ENCODE measurements around the gene SIRPD.

DNA sequence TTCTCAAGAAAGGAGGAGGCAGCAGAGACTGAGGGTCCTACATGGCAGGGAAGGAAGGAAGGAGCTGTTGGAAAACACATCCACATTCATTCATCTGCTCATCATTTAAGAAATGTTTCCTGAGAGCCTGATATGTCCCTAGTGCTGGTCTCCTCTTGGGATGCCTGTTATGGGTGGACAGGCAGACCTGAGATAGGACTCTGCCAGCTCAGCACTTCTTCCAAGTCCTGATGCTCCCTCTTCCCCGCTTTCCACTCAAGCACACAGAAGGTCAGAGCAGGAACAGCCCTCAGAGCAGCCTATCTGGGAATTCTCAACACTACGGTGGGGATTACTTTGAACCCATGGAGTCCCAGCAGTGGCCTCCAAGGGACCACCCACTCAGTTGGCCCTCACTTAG, 8.0 kb upstream of the SIRPD start:
- TF ChIP-seq JUN (CRISPR knock-in tag; IDR thresholded peaks at IDR 0.05), result no peak
- no peak for TF ChIP-seq KLF9 (CRISPR knock-in tag; IDR thresholded peaks at IDR 0.05; ENCODE audit: low read depth)
- TF ChIP-seq, protein P1, sequence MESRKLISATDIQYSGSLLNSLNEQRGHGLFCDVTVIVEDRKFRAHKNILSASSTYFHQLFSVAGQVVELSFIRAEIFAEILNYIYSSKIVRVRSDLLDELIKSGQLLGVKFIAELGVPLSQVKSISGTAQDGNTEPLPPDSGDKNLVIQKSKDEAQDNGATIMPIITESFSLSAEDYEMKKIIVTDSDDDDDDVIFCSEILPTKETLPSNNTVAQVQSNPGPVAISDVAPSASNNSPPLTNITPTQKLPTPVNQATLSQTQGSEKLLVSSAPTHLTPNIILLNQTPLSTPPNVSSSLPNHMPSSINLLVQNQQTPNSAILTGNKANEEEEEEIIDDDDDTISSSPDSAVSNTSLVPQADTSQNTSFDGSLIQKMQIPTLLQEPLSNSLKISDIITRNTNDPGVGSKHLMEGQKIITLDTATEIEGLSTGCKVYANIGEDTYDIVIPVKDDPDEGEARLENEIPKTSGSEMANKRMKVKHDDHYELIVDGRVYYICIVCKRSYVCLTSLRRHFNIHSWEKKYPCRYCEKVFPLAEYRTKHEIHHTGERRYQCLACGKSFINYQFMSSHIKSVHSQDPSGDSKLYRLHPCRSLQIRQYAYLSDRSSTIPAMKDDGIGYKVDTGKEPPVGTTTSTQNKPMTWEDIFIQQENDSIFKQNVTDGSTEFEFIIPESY (CRISPR knock-in tag; IDR thresholded peaks at IDR 0.05), result no peak
- TF ChIP-seq GABPB1 (CRISPR knock-in tag; IDR thresholded peaks at IDR 0.05), result no peak
- TF ChIP-seq SMAD1 (CRISPR knock-in tag; IDR thresholded peaks at IDR 0.05; ENCODE audit: borderline replicate concordance, low read depth), result no peak
- TF ChIP-seq, protein P2, sequence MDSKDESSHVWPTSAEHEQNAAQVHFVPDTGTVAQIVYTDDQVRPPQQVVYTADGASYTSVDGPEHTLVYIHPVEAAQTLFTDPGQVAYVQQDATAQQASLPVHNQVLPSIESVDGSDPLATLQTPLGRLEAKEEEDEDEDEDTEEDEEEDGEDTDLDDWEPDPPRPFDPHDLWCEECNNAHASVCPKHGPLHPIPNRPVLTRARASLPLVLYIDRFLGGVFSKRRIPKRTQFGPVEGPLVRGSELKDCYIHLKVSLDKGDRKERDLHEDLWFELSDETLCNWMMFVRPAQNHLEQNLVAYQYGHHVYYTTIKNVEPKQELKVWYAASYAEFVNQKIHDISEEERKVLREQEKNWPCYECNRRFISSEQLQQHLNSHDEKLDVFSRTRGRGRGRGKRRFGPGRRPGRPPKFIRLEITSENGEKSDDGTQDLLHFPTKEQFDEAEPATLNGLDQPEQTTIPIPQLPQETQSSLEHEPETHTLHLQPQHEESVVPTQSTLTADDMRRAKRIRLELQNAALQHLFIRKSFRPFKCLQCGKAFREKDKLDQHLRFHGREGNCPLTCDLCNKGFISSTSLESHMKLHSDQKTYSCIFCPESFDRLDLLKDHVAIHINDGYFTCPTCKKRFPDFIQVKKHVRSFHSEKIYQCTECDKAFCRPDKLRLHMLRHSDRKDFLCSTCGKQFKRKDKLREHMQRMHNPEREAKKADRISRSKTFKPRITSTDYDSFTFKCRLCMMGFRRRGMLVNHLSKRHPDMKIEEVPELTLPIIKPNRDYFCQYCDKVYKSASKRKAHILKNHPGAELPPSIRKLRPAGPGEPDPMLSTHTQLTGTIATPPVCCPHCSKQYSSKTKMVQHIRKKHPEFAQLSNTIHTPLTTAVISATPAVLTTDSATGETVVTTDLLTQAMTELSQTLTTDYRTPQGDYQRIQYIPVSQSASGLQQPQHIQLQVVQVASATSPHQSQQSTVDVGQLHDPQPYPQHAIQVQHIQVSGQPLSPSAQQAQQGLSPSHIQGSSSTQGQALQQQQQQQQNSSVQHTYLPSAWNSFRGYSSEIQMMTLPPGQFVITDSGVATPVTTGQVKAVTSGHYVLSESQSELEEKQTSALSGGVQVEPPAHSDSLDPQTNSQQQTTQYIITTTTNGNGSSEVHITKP (CRISPR knock-in tag; IDR thresholded peaks at IDR 0.05; ENCODE audit: low read depth), result no peak
- no peak for TF ChIP-seq GZF1 (CRISPR knock-in tag; IDR thresholded peaks at IDR 0.05)
- no peak for TF ChIP-seq SOX6 (IDR thresholded peaks at IDR 0.05)
- TF ChIP-seq SOX6 (CRISPR knock-in tag; IDR thresholded peaks at IDR 0.05), result no peak
- TF ChIP-seq, protein P3, sequence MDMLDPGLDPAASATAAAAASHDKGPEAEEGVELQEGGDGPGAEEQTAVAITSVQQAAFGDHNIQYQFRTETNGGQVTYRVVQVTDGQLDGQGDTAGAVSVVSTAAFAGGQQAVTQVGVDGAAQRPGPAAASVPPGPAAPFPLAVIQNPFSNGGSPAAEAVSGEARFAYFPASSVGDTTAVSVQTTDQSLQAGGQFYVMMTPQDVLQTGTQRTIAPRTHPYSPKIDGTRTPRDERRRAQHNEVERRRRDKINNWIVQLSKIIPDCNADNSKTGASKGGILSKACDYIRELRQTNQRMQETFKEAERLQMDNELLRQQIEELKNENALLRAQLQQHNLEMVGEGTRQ (IDR thresholded peaks at IDR 0.05; ENCODE audit: low read depth, low read length), result no peak
- TF ChIP-seq, protein P3 (CRISPR knock-in tag; IDR thresholded peaks at IDR 0.05; ENCODE audit: borderline replicate concordance), result no peak
- no peak for TF ChIP-seq ARHGAP35 (CRISPR knock-in tag; IDR thresholded peaks at IDR 0.05; ENCODE audit: borderline replicate concordance)
- TF ChIP-seq, protein P4, sequence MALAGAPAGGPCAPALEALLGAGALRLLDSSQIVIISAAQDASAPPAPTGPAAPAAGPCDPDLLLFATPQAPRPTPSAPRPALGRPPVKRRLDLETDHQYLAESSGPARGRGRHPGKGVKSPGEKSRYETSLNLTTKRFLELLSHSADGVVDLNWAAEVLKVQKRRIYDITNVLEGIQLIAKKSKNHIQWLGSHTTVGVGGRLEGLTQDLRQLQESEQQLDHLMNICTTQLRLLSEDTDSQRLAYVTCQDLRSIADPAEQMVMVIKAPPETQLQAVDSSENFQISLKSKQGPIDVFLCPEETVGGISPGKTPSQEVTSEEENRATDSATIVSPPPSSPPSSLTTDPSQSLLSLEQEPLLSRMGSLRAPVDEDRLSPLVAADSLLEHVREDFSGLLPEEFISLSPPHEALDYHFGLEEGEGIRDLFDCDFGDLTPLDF (CRISPR knock-in tag; IDR thresholded peaks at IDR 0.05), result no peak
- TF ChIP-seq ZNF33B (CRISPR knock-in tag; IDR thresholded peaks at IDR 0.05), result no peak
- TF ChIP-seq DNMT3B (CRISPR knock-in tag; conservative IDR thresholded peaks at IDR 0.05), result no peak
- TF ChIP-seq ZNF431 (CRISPR knock-in tag; IDR thresholded peaks at IDR 0.05; ENCODE audit: borderline replicate concordance, low read depth), result no peak
